Measurements from ENCODE around the gene KRTAP21-3. TPM values are rescaled to one million over a fixed set of nuclear protein-coding genes. Genes with fewer than 3 reads are reported as not detected.

The KRTAP21-3 gene
- polyA plus RNA-seq, 1 donor from 2014 or later = not detected

- Histone ChIP-seq H3K27ac (ENCODE audit: low read length) (no peak overlapping the region), H3K27me3 (ENCODE audit: insufficient read depth, low read depth, low read length) (no peaks in the 10 kb centered on the region), H3K4me2 (ENCODE audit: low read length) (no peak overlapping the region), H3K9me3 (ENCODE audit: low read length) (no peaks in the 10 kb centered on the region), H2AFZ (ENCODE audit: low read depth, low read length) (no peak overlapping the region), H3F3A (ENCODE audit: insufficient read depth, low read length, poor library complexity, severe bottlenecking) (no peaks in the 10 kb centered on the region), H3K79me2 (replicated peaks; ENCODE audit: insufficient read depth, low read length) (no peaks in the 10 kb centered on the region), H3K9me2 (ENCODE audit: insufficient read depth, low read length) (no peaks in the 10 kb centered on the region), H4K20me1 (ENCODE audit: insufficient read depth) (no peaks in the 10 kb centered on the region), H3K36me3 (ENCODE audit: insufficient read depth, low read length) (no peaks in the 10 kb centered on the region), H3K4me3 (ENCODE audit: low read length) (no peak overlapping the region), H3K9ac (ENCODE audit: low read length) (no peak overlapping the region)
- TF ChIP-seq EZH2 (IDR thresholded peaks at IDR 0.05; ENCODE audit: borderline replicate concordance, insufficient read depth, low read length, poor library complexity, severe bottlenecking) (no peak), POLR2AphosphoS5 (IDR thresholded peaks at IDR 0.05) (no peak), MXI1 (conservative IDR thresholded peaks at IDR 0.05; ENCODE audit: poor library complexity, severe bottlenecking) (no peak), CTCF (IDR thresholded peaks at IDR 0.05; ENCODE audit: poor library complexity, severe bottlenecking) (no peak), REST (IDR thresholded peaks at IDR 0.05; ENCODE audit: borderline replicate concordance) (no peak)
Observed at GRCh38 chr21:30740462-30740861, 21.9 kb upstream of the KRTAP21-3 start.

- Histone ChIP-seq H3K27me3 (ENCODE audit: insufficient read depth, low read depth, low read length) (no peaks in the 10 kb centered on the region), H3K36me3 (ENCODE audit: insufficient read depth, low read length) (no peaks in the 10 kb centered on the region), H3K9ac (ENCODE audit: low read length) (no peak overlapping the region), H3K9me2 (ENCODE audit: insufficient read depth, low read length) (no peaks in the 10 kb centered on the region), H2AFZ (ENCODE audit: low read depth, low read length) (no peak overlapping the region), H3K79me2 (replicated peaks; ENCODE audit: insufficient read depth, low read length) (no peaks in the 10 kb centered on the region), H3K4me3 (ENCODE audit: low read length) (no peak overlapping the region), H3K4me2 (ENCODE audit: low read length) (no peak overlapping the region), H4K20me1 (ENCODE audit: insufficient read depth) (no peaks in the 10 kb centered on the region), H3K9me3 (ENCODE audit: low read length) (no peaks in the 10 kb centered on the region), H3F3A (ENCODE audit: insufficient read depth, low read length, poor library complexity, severe bottlenecking) (no peaks in the 10 kb centered on the region), H3K27ac (ENCODE audit: low read length) (no peak overlapping the region)
- no peak for TF ChIP-seq MXI1 (conservative IDR thresholded peaks at IDR 0.05; ENCODE audit: poor library complexity, severe bottlenecking)
Observed at GRCh38 chr21:30733026-30733425, 14.4 kb upstream of the KRTAP21-3 start.

- no peak overlapping the region for H3K27ac ChIP-seq (ENCODE audit: low read length)
- no peak for TF ChIP-seq RAD21 (conservative IDR thresholded peaks at IDR 0.05)
- TF ChIP-seq MXI1 (conservative IDR thresholded peaks at IDR 0.05; ENCODE audit: poor library complexity, severe bottlenecking) = no peak
- TF ChIP-seq EP300 (conservative IDR thresholded peaks at IDR 0.05; ENCODE audit: poor library complexity, severe bottlenecking) = no peak
- TF ChIP-seq POLR2AphosphoS5 (IDR thresholded peaks at IDR 0.05) = no peak
- no peak for TF ChIP-seq EZH2 (IDR thresholded peaks at IDR 0.05; ENCODE audit: borderline replicate concordance, insufficient read depth, low read length, poor library complexity, severe bottlenecking)
- no peak for TF ChIP-seq TAF1 (IDR thresholded peaks at IDR 0.05; ENCODE audit: low read depth)
- TF ChIP-seq REST (IDR thresholded peaks at IDR 0.05; ENCODE audit: borderline replicate concordance) = no peak
- no peak for TF ChIP-seq CTCF (IDR thresholded peaks at IDR 0.05; ENCODE audit: poor library complexity, severe bottlenecking)
- no peak for TF ChIP-seq SMC3 (conservative IDR thresholded peaks at IDR 0.05; ENCODE audit: poor library complexity)
Observed at GRCh38 chr21:30726726-30727125, 8.1 kb upstream of the KRTAP21-3 start.

More at GRCh38 chr21:30726726-30727125, 8.1 kb upstream of the KRTAP21-3 start:
- Histone ChIP-seq H4K20me1 (ENCODE audit: insufficient read depth) (no peaks in the 10 kb centered on the region), H3K36me3 (ENCODE audit: insufficient read depth, low read length) (no peaks in the 10 kb centered on the region), H3K4me2 (ENCODE audit: low read length) (no peak overlapping the region), H2AFZ (ENCODE audit: low read depth, low read length) (no peak overlapping the region), H3K79me2 (replicated peaks; ENCODE audit: insufficient read depth, low read length) (no peaks in the 10 kb centered on the region), H3F3A (ENCODE audit: insufficient read depth, low read length, poor library complexity, severe bottlenecking) (no peaks in the 10 kb centered on the region), H3K9me3 (ENCODE audit: low read length) (no peaks in the 10 kb centered on the region), H3K4me3 (ENCODE audit: low read length) (no peak overlapping the region), H3K9ac (ENCODE audit: low read length) (no peak overlapping the region), H3K27me3 (ENCODE audit: insufficient read depth, low read depth, low read length) (no peaks in the 10 kb centered on the region), H3K9me2 (ENCODE audit: insufficient read depth, low read length) (no peaks in the 10 kb centered on the region)

Measured in neural cell (in vitro differentiated cells).